ENCODE measurements around the gene MARCO.

The MARCO gene

DNA sequence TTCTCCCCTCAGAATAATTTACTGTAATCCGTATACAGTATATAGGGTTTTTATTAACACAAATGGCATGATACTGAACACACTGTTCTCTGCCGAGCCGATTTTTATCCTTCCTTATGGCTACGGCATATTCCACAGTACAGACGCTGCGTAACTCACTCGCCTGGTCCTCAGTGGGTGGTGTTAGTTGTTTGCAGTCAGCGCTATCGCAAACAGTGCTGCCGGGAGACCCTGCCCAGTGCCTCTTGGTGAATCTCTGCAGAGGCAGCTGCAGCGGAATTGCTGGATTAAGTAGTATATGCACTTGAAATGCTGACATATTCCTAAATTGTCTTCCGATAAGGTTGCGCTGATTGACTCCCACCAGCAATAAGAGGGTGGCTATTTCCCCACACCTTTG is 73.9 kb downstream of the MARCO start:
- Histone ChIP-seq H3K4me2 (no peak overlapping the region), H3K36me3 (ENCODE audit: insufficient read depth) (no peaks in the 10 kb centered on the region), H3K27me3 (ENCODE audit: insufficient read depth, low read depth) (no peaks in the 10 kb centered on the region), H3K9ac (no peak overlapping the region), H4K20me1 (ENCODE audit: insufficient read depth) (no peaks in the 10 kb centered on the region), H3K4me3 (IDR thresholded peaks at IDR 0.05; ENCODE audit: insufficient read depth, low read depth, low read length) (no peak overlapping the region), H3K4me1 (ENCODE audit: low read depth, poor library complexity, severe bottlenecking) (no peaks in the 10 kb centered on the region), H2AFZ (ENCODE audit: low read depth) (no peak overlapping the region), H3K27ac (no peak overlapping the region), H3K79me2 (ENCODE audit: insufficient read depth, low read depth) (no peaks in the 10 kb centered on the region)
- TF ChIP-seq, protein P1, sequence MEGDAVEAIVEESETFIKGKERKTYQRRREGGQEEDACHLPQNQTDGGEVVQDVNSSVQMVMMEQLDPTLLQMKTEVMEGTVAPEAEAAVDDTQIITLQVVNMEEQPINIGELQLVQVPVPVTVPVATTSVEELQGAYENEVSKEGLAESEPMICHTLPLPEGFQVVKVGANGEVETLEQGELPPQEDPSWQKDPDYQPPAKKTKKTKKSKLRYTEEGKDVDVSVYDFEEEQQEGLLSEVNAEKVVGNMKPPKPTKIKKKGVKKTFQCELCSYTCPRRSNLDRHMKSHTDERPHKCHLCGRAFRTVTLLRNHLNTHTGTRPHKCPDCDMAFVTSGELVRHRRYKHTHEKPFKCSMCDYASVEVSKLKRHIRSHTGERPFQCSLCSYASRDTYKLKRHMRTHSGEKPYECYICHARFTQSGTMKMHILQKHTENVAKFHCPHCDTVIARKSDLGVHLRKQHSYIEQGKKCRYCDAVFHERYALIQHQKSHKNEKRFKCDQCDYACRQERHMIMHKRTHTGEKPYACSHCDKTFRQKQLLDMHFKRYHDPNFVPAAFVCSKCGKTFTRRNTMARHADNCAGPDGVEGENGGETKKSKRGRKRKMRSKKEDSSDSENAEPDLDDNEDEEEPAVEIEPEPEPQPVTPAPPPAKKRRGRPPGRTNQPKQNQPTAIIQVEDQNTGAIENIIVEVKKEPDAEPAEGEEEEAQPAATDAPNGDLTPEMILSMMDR (conservative IDR thresholded peaks at IDR 0.05; ENCODE audit: low read depth, low read length), result no peak

DNA sequence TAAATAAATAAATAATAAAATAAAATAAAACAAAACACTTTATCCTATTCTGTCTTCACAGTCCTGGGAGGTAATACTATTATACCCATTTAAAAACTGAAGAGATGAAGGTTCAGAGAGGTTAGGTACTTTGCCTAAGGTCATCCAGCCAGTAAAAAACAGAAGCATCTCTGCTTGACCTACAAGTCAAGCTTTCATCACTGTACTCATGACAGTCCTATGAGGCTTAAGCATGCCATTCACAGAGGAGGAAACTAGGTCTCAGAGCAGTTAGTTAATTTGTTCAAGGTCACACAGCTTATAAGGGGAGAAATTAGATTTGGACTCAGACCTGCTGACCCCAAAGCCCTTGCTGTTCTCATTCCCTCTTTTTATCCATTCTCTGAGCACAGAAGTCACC is 77.5 kb downstream of the MARCO start:
- H3K27ac ChIP-seq, result no peak overlapping the region
- no peaks in the 10 kb centered on the region for H3K79me2 ChIP-seq (ENCODE audit: insufficient read depth, low read depth)
- H3K4me1 ChIP-seq (ENCODE audit: low read depth, poor library complexity, severe bottlenecking), result no peaks in the 10 kb centered on the region
- H2AFZ ChIP-seq (ENCODE audit: low read depth), result no peak overlapping the region
- no peaks in the 10 kb centered on the region for H3K36me3 ChIP-seq (ENCODE audit: insufficient read depth)
- no peak overlapping the region for H3K9ac ChIP-seq
- H3K4me2 ChIP-seq, result no peak overlapping the region
- no peaks in the 10 kb centered on the region for H3K27me3 ChIP-seq (ENCODE audit: insufficient read depth, low read depth)
- no peaks in the 10 kb centered on the region for H4K20me1 ChIP-seq (ENCODE audit: insufficient read depth)
- no peak overlapping the region for H3K4me3 ChIP-seq (IDR thresholded peaks at IDR 0.05; ENCODE audit: insufficient read depth, low read depth, low read length)
- TF ChIP-seq, protein P1 (conservative IDR thresholded peaks at IDR 0.05; ENCODE audit: low read depth, low read length), result no peak

DNA sequence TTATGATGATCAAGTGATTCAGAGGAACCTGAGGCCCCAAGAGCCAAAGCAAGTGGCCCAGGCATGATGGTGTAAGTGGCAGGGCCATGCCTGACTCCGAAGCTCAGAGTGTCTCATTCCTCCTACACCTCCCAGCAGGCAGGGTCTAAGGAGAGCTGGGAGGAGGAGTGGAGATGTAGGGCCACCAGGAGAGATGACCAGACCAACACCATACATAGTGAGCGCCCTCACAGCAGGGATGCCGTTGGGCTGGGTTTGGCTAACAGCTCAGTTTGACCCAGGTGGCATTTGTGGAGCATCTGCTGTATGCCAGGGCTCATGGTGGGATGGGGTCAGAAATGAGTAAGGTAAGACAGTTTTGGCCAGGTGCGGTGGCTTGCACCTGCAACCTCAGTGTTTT is 80.7 kb downstream of the MARCO start:
- Histone ChIP-seq H3K9ac (no peak overlapping the region), H3K27ac (no peak overlapping the region), H3K4me1 (ENCODE audit: low read depth, poor library complexity, severe bottlenecking) (no peaks in the 10 kb centered on the region), H3K36me3 (ENCODE audit: insufficient read depth) (no peaks in the 10 kb centered on the region), H3K4me3 (IDR thresholded peaks at IDR 0.05; ENCODE audit: insufficient read depth, low read depth, low read length) (no peak overlapping the region), H3K79me2 (ENCODE audit: insufficient read depth, low read depth) (no peaks in the 10 kb centered on the region), H3K27me3 (ENCODE audit: insufficient read depth, low read depth) (no peaks in the 10 kb centered on the region), H2AFZ (ENCODE audit: low read depth) (no peak overlapping the region), H4K20me1 (ENCODE audit: insufficient read depth) (no peaks in the 10 kb centered on the region), H3K4me2 (no peak overlapping the region)
- TF ChIP-seq, protein P1 (conservative IDR thresholded peaks at IDR 0.05; ENCODE audit: low read depth, low read length), result no peak

DNA sequence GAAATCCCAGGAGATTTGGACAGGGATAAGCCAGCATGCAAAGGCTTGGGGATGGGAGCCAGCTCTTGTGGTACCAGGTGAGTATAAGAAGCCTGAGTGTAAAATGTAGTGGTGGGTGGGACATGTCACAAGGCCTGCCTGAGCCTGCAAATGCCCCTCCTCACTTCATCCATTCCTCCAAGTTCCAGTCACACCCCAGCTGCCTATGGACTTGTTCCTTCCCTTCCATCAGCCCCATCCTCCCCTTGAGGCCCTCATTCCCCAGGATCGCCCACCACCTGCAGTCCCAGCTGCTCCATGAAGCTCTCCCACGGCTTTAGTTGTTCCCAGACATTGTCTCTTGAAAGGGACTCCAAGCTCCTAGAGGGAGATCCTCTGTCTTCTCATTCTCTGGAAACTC is 81.5 kb downstream of the MARCO start:
- TF ChIP-seq, protein P1 (conservative IDR thresholded peaks at IDR 0.05; ENCODE audit: low read depth, low read length), result no peak
- Histone ChIP-seq H3K36me3 (ENCODE audit: insufficient read depth) (no peaks in the 10 kb centered on the region), H4K20me1 (ENCODE audit: insufficient read depth) (no peaks in the 10 kb centered on the region), H3K27me3 (ENCODE audit: insufficient read depth, low read depth) (no peaks in the 10 kb centered on the region), H3K9ac (no peak overlapping the region), H3K4me2 (no peak overlapping the region), H3K4me1 (ENCODE audit: low read depth, poor library complexity, severe bottlenecking) (no peaks in the 10 kb centered on the region), H2AFZ (ENCODE audit: low read depth) (no peak overlapping the region), H3K27ac (no peak overlapping the region), H3K4me3 (IDR thresholded peaks at IDR 0.05; ENCODE audit: insufficient read depth, low read depth, low read length) (no peak overlapping the region), H3K79me2 (ENCODE audit: insufficient read depth, low read depth) (no peaks in the 10 kb centered on the region)

DNA sequence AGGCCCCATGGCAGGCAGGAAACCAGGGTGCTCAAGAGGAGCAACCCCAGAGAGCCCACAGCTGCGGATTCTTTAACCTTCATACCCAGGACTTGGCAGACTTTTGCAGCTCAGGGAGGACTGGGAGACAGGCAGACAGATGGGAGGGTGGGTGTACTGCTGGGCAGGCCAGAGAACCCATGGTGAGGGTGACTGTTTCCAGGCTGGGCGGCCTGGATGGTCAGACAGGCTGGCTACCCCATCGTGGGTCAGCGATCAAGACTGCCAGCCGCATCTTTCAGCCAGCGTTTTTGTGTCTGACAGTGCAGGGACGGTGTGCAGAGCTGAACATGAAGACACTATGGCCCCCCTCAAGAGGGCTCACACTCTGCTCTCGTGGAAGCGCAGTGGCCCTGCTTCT is 82.2 kb downstream of the MARCO start:
- no peak overlapping the region for H3K4me2 ChIP-seq
- H3K9ac ChIP-seq, result no peak overlapping the region
- no peaks in the 10 kb centered on the region for H3K4me1 ChIP-seq (ENCODE audit: low read depth, poor library complexity, severe bottlenecking)
- no peak overlapping the region for H3K4me3 ChIP-seq (IDR thresholded peaks at IDR 0.05; ENCODE audit: insufficient read depth, low read depth, low read length)
- H3K79me2 ChIP-seq (ENCODE audit: insufficient read depth, low read depth), result no peaks in the 10 kb centered on the region
- H4K20me1 ChIP-seq (ENCODE audit: insufficient read depth), result no peaks in the 10 kb centered on the region
- H3K36me3 ChIP-seq (ENCODE audit: insufficient read depth), result no peaks in the 10 kb centered on the region
- H3K27ac ChIP-seq, result no peak overlapping the region
- no peaks in the 10 kb centered on the region for H3K27me3 ChIP-seq (ENCODE audit: insufficient read depth, low read depth)
- H2AFZ ChIP-seq (ENCODE audit: low read depth), result no peak overlapping the region
- TF ChIP-seq, protein P1 (conservative IDR thresholded peaks at IDR 0.05; ENCODE audit: low read depth, low read length), result no peak

Data from KMS-11 (cell line).